ENCODE results near the gene ASGR1.

Gene ASGR1

GRCh38 chr17:7216242-7217112 lies 37.3 kb upstream of the ASGR1 start:
- no peak for DNase-seq

GRCh38 chr17:7215652-7216180 lies 36.5 kb upstream of the ASGR1 start:
- no peak for DNase-seq

- DNase-seq: no peak
Measured at GRCh38 chr17:7215136-7215638, 36.0 kb upstream of the ASGR1 start.

GRCh38 chr17:7214300-7215135 lies 35.3 kb upstream of the ASGR1 start:
- DNase-seq: peak; percentile 82 to 93

- peak; percentile 79 to 90 for DNase-seq
Measured at GRCh38 chr17:7213895-7214299, 34.7 kb upstream of the ASGR1 start.

GRCh38 chr17:7211491-7212273 lies 32.5 kb upstream of the ASGR1 start:
- no peak for DNase-seq

- DNase-seq: no peak
Measured at GRCh38 chr17:7208754-7209460, 29.7 kb upstream of the ASGR1 start.

GRCh38 chr17:7208027-7208571 lies 28.9 kb upstream of the ASGR1 start:
- DNase-seq: no peak

GRCh38 chr17:7207120-7208001 lies 28.2 kb upstream of the ASGR1 start:
- DNase-seq: no peak

GRCh38 chr17:7205561-7205960 lies 26.4 kb upstream of the ASGR1 start:
- DNase-seq: no peak

GRCh38 chr17:7204828-7205461 lies 25.8 kb upstream of the ASGR1 start:
- DNase-seq: peak; percentile 80 to 90

- DNase-seq: peak; percentile 58 to 87
Measured at GRCh38 chr17:7204336-7204735, 25.2 kb upstream of the ASGR1 start.

GRCh38 chr17:7203391-7203790 lies 24.2 kb upstream of the ASGR1 start:
- no peak for DNase-seq

GRCh38 chr17:7196651-7197401 lies 17.7 kb upstream of the ASGR1 start:
- DNase-seq: no peak

GRCh38 chr17:7195971-7196370 lies 16.8 kb upstream of the ASGR1 start:
- DNase-seq: no peak

GRCh38 chr17:7192271-7192937 lies 13.2 kb upstream of the ASGR1 start:
- peak; percentile 46 to 70 for DNase-seq

- peak in 1 of 2 experiments; percentile 42 for DNase-seq
Measured at GRCh38 chr17:7191571-7192270, 12.6 kb upstream of the ASGR1 start.

- DNase-seq: no peak
Measured at GRCh38 chr17:7191069-7191468, 11.9 kb upstream of the ASGR1 start.

Measured in NCI-H524 (cell line).